Right lobe of liver (tissue), 4 donors: ENCODE measurements around the gene ERBIN.

Source experiments
- POLR2A ChIP-seq: fragments of 450-650 bp; IDR thresholded peaks from one replicate; pipeline ENCODE4 v1.6.1; 2017; ENCODE audit warnings: antibody characterized with exemption, mild to moderate bottlenecking
- TF ChIP-seq, protein P1 (sequence below), 4 donors: fragments of 200-600 bp in 3 of 4; fragments of 450-650 bp in 1 of 4; IDR thresholded peaks; one replicate each; pipeline versions ENCODE4 v1.5.1 to v1.8.0; 2016 to 2022; ENCODE audit warnings: antibody characterized with exemption in 4 of 4, mild to moderate bottlenecking in 2 of 4
- donor health status: DM: no; HTN: no; CAD: no.
- donor health status: DM: no; HTN: no; CAD: no.
- donor health status: DM: no; HTN: yes; CAD: no.

DNA sequence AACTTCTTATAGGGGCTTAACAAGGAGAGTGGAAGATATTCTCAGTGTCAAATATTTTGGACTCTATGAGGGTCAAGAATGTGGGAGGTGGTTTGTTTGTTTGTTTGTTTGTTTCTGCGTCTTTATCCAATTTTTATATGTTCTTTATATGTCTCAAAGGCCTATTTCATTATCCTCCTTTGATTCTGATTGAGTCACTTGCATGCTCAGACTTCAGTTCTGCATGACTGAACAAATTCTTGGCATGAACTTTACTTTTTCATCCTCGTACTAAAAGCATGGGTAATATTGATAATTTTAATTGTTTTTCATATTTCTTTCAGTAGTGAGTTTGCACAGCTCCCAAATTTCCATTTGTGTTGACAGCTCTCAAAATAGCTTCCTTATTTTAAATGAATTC, 19.2 kb upstream of the ERBIN start:
- TF ChIP-seq, protein P1, sequence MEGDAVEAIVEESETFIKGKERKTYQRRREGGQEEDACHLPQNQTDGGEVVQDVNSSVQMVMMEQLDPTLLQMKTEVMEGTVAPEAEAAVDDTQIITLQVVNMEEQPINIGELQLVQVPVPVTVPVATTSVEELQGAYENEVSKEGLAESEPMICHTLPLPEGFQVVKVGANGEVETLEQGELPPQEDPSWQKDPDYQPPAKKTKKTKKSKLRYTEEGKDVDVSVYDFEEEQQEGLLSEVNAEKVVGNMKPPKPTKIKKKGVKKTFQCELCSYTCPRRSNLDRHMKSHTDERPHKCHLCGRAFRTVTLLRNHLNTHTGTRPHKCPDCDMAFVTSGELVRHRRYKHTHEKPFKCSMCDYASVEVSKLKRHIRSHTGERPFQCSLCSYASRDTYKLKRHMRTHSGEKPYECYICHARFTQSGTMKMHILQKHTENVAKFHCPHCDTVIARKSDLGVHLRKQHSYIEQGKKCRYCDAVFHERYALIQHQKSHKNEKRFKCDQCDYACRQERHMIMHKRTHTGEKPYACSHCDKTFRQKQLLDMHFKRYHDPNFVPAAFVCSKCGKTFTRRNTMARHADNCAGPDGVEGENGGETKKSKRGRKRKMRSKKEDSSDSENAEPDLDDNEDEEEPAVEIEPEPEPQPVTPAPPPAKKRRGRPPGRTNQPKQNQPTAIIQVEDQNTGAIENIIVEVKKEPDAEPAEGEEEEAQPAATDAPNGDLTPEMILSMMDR (IDR thresholded peaks at IDR 0.05), result no peak
- TF ChIP-seq POLR2A, result no peak
